HPDE6-E6E7 (cell line): Measurements from ENCODE around the gene KLRC3.
"Not testable (repeated sequence)": the region's sequence is repeated elsewhere in the genome, so short reads cannot be mapped to it uniquely, and the experiment has no call there.

Source experiments
- DNase-seq: peaks from one replicate; pipeline ENCODE4 v3.0.0; 2011; ENCODE audit warnings: missing footprints; ENCODE audit errors: extremely low spot score

KLRC3 gene

DNA sequence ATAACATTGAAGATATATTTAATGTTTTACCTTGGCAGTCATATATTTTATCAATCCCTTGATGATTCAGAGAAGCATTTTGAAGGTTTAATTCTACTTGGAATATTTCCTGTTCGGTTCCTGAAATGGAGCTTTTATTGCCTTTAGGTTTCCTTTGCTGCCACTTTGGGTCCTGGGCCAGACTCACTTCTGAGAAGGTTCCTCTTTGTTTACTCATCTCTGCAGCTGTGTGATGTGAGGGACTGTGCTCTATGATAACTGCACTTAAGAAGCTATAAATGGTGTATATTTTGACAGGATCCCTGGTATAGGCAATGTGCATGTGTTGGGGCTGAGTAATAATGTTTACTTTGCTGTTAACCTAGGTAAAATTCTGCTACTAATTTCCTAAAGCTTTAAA lies at the start of gene KLRC3:
TSS of gene KLRC3 (minus strand) at position 262 of the 400 bp plus-strand sequence. CDS start at position 217, 45 bp downstream.
- DNase-seq, result not testable (repeated sequence)

DNA sequence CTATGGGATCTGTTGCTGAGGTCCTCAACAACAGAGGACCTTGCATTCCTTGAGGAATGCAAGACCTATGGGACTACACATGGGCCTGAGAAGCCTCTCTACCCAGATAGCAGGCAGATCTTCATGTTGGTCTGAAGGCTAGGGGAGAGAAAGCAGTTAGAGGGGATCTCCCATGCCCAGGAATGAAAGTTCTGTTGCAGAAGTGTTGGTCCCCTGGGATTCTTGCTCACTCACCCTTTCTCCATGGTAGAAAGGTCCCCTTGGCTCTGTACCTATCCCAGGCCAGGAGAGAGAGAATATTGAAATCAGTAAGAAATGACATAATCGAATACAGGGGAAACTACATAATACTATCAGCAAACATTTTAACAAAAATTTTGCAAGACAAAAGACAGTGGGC lies 49.3 kb upstream of the KLRC3 start:
- DNase-seq, result no peak

DNA sequence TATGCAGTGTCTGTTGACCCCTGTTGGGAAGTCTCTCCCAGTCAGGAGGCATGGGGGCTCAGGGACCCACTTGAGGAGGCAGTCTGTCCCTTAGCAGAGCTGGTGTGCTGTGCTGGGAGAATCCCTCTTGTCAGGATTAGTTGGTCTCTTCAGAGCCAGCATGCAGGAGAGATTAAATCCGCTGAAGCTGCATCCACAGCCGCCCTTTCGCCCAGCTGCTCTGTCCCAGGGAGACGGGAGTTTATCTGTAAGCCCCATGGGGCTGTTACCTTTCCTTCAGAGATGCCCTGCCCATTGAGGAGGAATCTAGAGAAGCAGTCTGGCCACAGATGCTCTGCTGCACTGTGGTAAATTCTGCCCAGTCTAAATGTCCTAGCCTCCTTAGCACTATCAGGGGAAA lies 45.9 kb upstream of the KLRC3 start:
- DNase-seq, result no peak

DNA sequence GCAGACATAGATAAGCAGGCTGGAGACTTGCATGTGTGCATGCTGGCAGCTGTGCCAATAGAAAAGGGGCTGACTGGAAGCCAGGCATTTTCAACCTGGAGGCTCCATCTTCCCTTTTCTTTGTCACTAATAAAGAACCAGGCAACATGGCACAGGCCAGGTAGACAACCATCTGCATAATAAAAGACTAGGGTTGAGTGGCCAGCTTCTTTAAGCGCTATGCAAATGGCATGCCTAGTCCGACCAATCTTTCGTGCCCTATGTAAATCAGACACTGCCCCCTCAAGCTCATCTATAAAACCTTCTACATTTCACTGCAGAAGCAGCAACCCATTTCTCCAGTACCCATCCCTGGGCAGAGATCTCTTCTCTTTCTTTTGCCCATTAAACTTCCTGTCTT lies 37.4 kb upstream of the KLRC3 start:
- no peak for DNase-seq

DNA sequence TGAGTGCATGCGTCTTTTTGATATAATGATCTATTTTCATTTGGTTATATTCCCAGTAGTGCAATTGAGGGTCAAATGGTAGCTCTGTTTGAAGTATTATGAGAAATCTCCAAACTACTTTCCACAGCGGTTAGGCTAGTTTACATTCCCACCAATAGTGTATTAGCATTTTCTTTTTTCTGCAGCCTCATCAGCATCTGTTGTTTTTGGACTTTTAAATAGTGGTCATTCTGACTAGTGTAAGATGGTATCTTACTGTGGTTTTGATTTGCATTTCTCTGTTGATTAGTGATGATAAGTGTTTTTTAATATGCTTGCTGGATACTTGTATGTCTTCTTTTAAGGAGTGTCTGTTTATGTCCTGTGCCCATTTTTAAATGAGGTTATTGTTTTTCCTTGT lies 36.5 kb upstream of the KLRC3 start:
- DNase-seq, result no peak

DNA sequence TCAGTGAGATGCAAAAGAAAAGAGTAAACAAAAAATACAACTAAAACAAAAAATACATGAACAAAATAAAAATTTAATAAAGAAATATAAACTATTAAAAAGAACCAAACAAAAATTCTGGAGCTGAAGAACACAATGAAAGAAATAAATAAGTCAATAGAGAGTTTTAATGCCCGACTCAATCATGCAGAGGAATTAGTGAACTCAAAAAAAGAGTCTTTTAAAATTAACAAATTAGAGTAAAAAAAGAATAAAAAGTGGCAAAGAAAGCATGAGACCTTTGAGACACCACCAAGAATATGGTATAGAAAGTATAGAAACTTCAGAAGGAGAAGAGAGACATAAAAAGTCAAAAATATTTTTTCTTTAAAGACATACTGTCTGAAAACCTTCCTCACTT lies 35.4 kb upstream of the KLRC3 start:
- no peak for DNase-seq

DNA sequence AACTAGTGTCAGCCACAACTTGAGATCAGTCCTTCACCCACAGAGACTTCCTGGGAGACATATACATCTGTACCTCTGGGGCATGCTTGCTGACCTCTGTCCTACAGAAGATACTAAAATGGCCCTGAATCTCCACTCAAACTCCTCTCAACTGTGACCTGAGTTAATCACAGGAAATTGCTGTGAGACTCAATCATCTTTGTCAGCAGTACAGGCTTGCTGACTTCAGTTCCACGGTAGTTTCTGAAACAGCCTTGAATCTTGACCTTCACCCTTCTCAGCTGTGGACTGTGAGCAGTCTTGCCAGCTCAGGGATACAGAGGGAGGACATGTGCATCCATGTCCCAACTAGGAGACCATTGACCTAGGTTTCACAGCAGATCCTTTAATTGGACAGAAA lies 34.1 kb upstream of the KLRC3 start:
- DNase-seq, result no peak

DNA sequence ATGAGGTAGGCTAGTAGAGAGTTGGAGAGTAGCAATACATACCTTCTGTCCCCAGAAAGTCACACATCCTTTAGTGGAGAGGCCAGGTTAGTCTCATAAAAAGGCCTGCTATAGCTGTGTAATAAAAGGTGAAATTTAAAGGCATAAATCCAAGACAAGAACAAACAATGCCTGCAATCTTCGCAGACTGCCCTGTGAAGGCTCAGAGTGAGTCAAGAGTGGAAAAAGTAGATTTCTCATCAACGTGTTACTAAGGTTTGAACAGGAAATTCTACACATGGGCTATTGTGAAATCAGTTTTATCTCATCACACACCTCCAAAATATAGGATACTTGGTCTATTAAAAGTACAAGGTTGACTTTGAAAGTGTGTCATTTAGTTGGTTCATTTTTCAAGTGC lies 32.8 kb upstream of the KLRC3 start, which contains the start of gene KLRC1:
TSS of gene KLRC1 (minus strand) at position 222 of the 400 bp plus-strand sequence. CDS start 2,221 bp downstream, outside the sequence.
- DNase-seq, result peak; percentile 37

DNA sequence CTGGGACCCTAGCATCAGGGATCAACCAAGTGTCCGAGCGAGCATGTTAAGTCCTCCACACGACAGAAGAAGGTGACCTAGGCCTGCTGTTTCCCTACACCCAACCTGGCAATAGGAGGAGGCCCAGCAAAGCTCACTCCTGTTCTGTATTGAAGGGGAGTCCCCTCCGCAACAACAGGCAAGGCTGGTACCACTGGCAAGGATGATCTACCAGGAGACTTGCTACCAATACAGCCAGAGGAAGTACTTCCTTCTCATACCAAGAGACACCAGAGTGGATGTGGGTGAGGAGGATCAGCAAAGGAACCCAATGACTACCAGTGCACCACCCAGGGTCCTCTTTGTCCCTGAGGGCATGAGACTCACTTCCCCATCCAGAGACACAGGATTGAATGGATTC lies 27.8 kb upstream of the KLRC3 start:
- no peak for DNase-seq

DNA sequence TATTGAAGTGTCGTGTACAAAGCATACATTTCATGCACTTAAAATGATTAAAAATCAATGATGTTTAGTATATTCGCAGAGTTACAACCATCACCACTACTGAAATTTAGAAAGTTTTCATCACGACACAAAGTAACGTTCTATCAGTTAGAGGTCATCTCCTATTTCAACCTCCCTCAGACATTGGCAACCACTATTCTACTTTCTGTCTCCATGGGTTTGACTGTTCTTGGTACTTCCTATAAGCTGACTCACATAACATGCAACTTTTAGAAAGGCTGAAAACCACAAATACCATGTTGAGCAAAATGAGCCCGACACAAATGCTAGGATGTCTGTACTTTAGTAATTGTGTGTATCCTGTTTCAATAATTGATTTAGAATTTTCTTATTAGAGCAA lies 25.7 kb upstream of the KLRC3 start:
- not testable (repeated sequence) for DNase-seq

DNA sequence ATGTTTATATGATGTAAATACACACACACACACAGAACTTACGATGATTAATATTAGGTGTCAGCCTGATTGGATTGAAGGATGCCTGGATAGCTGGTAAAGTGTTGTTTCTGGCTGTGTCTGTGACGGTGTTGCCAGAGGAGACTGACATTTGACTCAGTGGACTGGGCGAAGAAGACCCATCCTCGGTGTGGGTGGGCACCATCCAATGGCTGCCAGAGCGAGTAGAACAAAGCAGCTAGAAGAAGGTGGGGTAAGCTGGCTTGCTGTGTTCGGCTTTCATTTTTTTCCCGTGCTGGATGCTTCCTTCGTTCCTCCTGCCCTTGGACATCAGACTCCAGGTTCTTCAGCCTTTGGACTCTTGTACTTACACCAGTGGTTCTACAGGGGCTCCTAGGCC lies 20.7 kb upstream of the KLRC3 start:
- DNase-seq, result not testable (repeated sequence)

DNA sequence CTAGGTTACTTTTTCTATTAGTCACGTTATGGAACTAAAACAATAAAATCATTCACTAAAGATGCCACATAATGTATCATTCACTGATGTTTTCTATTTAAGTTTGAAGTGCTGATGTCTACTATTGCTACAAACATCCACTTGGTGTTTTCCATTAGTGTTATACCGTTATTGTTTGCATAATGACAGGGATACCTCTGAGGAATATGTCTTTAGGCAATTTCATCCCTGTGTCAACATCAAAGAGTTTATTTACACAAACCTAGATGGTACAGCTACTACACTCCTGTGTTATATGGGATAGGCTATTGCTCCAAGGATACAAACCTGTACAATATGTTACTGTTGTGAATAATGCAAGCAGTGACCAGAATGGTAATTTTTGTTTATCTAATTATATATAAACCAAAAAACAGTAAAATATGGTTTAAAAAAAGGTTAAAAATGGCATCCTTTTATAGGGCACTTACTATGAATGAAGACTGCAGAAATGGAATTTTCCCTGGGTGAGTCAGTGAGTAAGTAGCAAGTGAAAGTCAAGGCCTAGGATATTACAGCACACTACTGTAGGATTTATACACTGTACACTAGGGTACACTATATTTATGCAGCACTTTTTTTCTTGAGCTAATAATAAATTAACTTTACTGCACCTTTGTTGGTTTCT lies 19.3 kb upstream of the KLRC3 start:
- DNase-seq, result not testable (repeated sequence)

DNA sequence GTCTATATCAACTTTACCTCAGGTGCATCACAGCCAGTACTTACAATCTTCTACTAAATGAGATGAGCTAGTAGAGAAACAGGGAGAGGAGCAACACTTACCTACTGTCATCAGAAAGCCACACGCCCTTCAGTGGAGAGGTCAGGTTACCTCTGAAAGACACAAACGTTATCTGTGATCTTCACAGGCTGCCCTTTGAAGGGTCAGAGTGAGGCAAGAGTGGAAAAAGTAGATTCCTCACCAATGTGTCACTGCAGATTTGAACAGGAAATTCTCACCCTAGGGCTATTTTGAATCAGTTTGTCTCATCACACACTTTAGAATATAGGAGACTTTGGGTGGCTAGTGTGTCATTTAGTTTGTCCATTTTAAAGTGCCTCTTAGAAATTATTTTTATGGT lies 17.2 kb upstream of the KLRC3 start:
- DNase-seq, result not testable (repeated sequence)

DNA sequence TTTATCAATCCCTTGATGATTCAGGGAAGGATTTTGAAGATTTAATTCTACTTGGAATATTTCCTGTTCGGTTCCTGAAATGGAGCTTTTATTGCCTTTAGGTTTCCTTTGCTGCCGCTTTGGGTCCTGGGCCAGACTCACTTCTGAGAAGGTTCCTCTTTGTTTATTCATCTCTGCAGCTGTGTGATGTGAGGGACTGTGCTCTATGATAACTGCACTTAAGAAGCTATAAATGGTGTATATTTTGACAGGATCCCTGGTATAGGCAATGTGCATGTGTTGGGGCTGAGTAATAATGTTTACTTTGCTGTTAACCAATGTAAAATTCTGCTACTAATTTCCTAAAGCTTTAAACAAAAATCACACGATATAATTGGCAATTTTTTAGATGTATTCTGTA lies 15.4 kb upstream of the KLRC3 start, which contains the start of gene KLRC2:
TSS of gene KLRC2 (minus strand) at position 195 of the 400 bp plus-strand sequence. CDS start at position 171, 24 bp downstream.
- not testable (repeated sequence) for DNase-seq

DNA sequence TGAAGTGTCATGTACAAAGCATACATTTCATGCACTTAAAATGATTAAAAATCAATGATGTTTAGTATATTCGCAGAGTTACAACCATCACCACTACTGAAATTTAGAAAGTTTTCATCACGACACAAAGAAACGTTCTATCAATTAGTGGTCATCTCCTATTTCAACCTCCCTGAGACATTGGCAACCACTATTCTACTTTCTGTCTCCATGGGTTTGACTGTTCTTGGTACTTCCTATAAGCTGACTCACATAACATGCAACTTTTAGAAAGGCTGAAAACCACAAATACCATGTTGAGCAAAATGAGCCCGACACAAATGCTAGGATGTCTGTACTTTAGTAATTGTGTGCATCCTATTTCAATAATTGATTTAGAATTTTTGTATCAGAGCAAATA lies 10.2 kb upstream of the KLRC3 start:
- DNase-seq, result not testable (repeated sequence)

DNA sequence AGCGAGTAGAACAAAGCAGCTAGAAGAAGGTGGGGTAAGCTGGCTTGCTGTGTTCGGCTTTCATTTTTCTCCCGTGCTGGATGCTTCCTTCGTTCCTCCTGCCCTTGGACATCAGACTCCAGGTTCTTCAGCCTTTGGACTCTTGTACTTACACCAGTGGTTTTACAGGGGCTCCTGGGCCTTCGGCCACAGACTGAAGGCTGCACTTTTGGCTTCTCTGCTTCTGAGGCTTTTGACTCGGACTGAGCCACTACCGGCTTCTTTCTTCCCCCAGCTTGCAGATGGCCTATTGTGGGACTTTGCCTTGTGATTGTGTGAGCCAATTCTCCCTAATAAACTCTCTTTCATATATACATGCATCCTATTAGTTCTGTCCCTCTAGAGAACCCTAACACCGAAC lies 5.5 kb upstream of the KLRC3 start:
- not testable (repeated sequence) for DNase-seq

DNA sequence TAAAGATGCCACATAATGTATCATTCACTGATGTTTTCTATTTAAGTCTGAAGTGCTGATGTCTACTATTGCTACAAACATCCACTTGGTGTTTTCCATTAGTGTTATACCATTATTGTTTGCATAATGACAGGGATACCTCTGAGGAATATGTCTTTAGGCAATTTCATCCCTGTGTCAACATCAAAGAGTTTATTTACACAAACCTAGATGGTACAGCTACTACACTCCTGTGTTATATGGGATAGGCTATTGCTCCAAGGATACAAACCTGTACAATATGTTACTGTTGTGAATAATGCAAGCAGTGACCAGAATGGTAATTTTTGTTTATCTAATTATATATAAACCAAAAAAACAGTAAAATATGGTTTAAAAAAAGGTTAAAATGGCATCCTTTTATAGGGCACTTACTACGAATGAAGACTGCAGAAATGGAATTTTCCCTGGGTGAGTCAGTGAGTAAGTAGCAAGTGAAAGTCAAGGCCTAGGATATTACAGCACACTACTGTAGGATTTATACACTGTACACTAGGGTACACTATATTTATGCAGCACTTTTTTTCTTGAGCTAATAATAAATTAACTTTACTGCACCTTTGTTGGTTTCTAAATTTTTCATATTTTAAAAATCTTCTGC lies 4.0 kb upstream of the KLRC3 start:
- not testable (repeated sequence) for DNase-seq

DNA sequence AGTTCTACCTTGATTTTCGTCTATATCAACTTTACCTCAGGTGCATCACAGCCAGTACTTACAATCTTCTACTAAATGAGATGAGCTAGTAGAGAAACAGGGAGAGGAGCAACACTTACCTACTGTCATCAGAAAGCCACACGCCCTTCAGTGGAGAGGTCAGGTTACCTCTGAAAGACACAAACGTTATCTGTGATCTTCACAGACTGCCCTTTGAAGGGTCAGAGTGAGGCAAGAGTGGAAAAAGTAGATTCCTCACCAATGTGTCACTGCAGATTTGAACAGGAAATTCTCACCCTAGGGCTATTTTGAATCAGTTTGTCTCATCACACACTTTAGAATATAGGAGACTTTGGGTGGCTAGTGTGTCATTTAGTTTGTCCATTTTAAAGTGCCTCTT lies 1.8 kb upstream of the KLRC3 start:
- DNase-seq, result not testable (repeated sequence)

DNA sequence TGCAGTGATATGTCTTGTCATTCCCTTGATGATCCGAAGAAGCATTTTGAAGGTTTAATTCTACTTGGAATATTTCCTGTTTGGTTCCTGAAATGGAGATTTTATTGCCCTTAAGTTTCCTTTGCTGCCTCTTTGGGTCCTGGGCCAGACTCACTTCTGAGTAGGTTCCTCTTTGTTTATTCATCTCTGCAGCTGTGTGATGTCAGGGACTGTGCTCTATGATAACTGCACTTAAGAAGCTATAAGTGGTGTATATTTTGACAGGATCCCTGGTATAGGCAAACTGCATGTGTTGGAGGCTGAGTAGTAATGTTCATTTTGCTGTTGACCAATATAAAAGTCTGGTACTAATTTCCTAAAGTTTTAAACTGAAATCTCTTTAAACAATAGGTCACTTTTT lies 11.0 kb downstream of the KLRC3 start, which contains the start of gene KLRC4:
TSS of gene KLRC4 (minus strand) at position 366 of the 400 bp plus-strand sequence. CDS start at position 184, 182 bp downstream.
- no peak for DNase-seq

DNA sequence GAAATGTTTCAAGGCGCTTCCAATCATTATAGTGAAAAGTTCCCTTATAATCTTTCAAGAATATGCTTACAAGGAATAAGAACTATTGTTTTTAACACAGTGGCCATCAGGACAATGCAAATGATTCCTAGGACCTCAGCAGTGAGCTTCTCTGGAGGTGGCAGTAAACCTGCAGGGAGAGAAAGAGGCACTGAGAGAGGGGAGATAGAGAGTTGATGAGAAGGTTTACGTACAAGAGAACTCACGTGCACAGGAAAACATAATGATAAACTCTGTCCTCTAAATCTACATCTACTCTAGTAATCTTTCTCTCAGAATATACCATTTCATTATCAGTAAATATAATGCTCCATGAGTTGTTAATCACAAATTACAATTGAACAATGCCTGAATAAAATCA lies 11.6 kb downstream of the KLRC3 start:
- DNase-seq, result no peak

DNA sequence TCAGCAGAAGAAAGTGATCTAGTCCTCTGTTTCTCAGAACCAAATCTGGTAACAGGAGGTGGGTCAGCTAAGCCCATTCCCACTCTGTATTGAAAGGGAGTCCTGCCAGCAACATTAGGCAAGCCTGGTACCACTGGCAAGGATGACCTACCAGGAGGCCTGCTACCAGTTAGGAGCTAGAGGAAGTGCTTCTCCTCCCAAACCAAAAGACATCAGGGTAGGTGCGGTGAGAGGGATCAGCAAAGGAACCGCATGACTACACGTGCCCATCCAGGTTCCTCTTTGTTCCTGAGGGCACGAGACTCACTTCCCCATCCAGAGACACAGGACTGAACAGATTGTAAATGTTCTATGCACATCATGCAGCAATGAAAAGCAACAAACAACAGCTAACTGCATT lies 13.7 kb downstream of the KLRC3 start:
- no peak for DNase-seq

DNA sequence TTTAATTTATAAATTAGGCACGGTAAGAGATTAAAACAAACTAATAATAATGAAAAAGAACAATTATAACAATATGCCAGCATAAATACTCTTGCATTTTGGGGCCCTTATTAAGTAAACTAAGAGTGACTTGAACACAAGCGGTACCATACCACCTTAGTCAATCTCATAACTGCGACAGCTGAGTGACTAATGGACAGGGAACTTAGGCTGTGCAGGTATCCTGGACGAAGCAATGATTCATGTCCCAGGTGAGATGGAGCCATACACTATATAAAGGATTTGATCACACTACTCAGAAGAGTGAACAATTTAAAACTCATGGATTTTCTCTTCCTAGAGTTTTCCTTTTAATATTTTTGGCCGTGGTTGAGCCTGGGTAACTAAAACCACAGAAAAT lies 15.1 kb downstream of the KLRC3 start:
- DNase-seq, result peak; percentile 39

DNA sequence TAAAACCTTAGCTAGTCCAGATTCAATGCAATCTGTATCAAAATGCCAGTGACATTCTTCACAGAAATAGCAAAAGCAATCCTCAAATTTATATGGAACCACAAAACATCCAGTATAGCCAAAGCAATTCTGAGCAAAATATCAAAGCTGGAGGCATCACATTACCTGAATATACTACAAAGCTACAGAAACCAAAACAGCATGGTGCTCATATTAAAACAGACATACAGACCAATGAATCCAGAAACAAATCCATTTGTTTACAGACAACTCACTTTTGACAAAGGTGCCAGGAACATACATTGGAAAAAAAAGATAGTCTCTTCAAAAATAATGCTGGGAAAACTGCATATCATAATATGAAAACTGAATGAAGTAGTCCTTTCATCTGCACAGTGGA lies 15.6 kb downstream of the KLRC3 start:
- DNase-seq, result no peak
